ENCODE data around the gene TRPM3. TPM values are rescaled to one million over a fixed set of nuclear protein-coding genes. Genes with fewer than 3 reads are reported as not detected.

Gene TRPM3
- total and polyA plus RNA-seq, 2 of the 13 experiments (the other 11 are each of a cell fraction or from before 2014, with no cell fraction given) = not detected

GRCh38 chr9:70630971-70631370 is 490.4 kb downstream of the TRPM3 start:
- FAIRE-seq (no peak), ATAC-seq (no peak), DNase-seq (ENCODE audit: low spot score) (no peak)
- Histone ChIP-seq H4K20me1 (ENCODE audit: insufficient read depth, low read length) (no peaks in the 10 kb centered on the region), H3K9ac (ENCODE audit: insufficient read depth, low read depth, low read length) (no peak overlapping the region), H3K36me3 (replicated peaks in 1 of 2; ENCODE audit: control insufficient read depth in 1 of 2, insufficient read depth in 2 of 2, low read length in 2 of 2) (no peaks in the 10 kb centered on the region), H2AFZ (ENCODE audit: low read length) (no peak overlapping the region), H3K4me2 (ENCODE audit: low read depth, low read length) (no peak overlapping the region), H3K79me2 (ENCODE audit: insufficient read depth, low read length) (no peaks in the 10 kb centered on the region), H3K4me1 (ENCODE audit: insufficient read depth, low read length) (no peaks in the 10 kb centered on the region), H3K9me3 (ENCODE audit: low read length) (no peaks in the 10 kb centered on the region), H3K27ac (ENCODE audit: extremely low read length, insufficient read depth, low read length) (no peak overlapping the region), H3K4me3 (replicated peaks in 1 of 3; ENCODE audit: insufficient read depth in 1 of 3, low read depth in 2 of 3, low read length in 3 of 3) (no peak overlapping the region), H3K27me3 (ENCODE audit: control insufficient read depth in 1 of 2, insufficient read depth in 2 of 2, low read length in 2 of 2) (no peaks in the 10 kb centered on the region)
- in situ Hi-C loops (cut with HindIII; ENCODE audit: extremely low pct_ligation_motif_present, low pct_unique_long_range_greater_than_20kb) (no loop called here), intact Hi-C loops (cut with micrococcal nuclease; ENCODE audit: unreplicated experiment) (no loop called here)
- no TSS peak for BruUV-seq (replicated peaks)
- 46% methylated on average over 3 of the region's 3 CpGs for WGBS (ENCODE audit: low lambda C conversion rate)
- CTCF ChIA-PET (ENCODE audit: low intra/inter-chr PET ratio, low total read pairs) = no interaction called here
- POLR2A ChIA-PET = no interaction called here
- TF ChIP-seq ZNF781 (CRISPR knock-in tag; IDR thresholded peaks at IDR 0.05; ENCODE audit: borderline replicate concordance, not compliant biosample characterization) = no peak
- no peak for TF ChIP-seq KDM3A (CRISPR knock-in tag; IDR thresholded peaks at IDR 0.05; ENCODE audit: low read depth)
- no peak for TF ChIP-seq ZNF142 (CRISPR knock-in tag; IDR thresholded peaks at IDR 0.05)
- TF ChIP-seq, protein P1, sequence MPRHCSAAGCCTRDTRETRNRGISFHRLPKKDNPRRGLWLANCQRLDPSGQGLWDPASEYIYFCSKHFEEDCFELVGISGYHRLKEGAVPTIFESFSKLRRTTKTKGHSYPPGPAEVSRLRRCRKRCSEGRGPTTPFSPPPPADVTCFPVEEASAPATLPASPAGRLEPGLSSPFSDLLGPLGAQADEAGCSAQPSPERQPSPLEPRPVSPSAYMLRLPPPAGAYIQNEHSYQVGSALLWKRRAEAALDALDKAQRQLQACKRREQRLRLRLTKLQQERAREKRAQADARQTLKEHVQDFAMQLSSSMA (CRISPR knock-in tag; IDR thresholded peaks at IDR 0.05) = no peak
- no peak for TF ChIP-seq SMYD3 (CRISPR knock-in tag; IDR thresholded peaks at IDR 0.05)
- no peak for TF ChIP-seq SRY (CRISPR knock-in tag; IDR thresholded peaks at IDR 0.05)
- TF ChIP-seq ZNF784 (CRISPR knock-in tag; IDR thresholded peaks at IDR 0.05; ENCODE audit: borderline replicate concordance) = no peak
- TF ChIP-seq BRD4 (CRISPR knock-in tag; IDR thresholded peaks at IDR 0.05) = no peak
- no peak for TF ChIP-seq ZNF724P (CRISPR knock-in tag; IDR thresholded peaks at IDR 0.05; ENCODE audit: borderline replicate concordance)
- TF ChIP-seq, protein P2, sequence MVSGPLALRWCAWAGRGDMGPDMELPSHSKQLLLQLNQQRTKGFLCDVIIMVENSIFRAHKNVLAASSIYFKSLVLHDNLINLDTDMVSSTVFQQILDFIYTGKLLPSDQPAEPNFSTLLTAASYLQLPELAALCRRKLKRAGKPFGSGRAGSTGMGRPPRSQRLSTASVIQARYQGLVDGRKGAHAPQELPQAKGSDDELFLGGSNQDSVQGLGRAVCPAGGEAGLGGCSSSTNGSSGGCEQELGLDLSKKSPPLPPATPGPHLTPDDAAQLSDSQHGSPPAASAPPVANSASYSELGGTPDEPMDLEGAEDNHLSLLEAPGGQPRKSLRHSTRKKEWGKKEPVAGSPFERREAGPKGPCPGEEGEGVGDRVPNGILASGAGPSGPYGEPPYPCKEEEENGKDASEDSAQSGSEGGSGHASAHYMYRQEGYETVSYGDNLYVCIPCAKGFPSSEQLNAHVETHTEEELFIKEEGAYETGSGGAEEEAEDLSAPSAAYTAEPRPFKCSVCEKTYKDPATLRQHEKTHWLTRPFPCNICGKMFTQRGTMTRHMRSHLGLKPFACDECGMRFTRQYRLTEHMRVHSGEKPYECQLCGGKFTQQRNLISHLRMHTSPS (CRISPR knock-in tag; IDR thresholded peaks at IDR 0.05; ENCODE audit: low read depth) = no peak
- no peak for TF ChIP-seq ZNF776 (CRISPR knock-in tag; IDR thresholded peaks at IDR 0.05)
- TF ChIP-seq PAWR (CRISPR knock-in tag; IDR thresholded peaks at IDR 0.05; ENCODE audit: borderline replicate concordance) = no peak
- no peak for TF ChIP-seq ZNF788 (CRISPR knock-in tag; IDR thresholded peaks at IDR 0.05; ENCODE audit: borderline replicate concordance)
- no peak for TF ChIP-seq ZNF282 (IDR thresholded peaks at IDR 0.05; ENCODE audit: partially characterized antibody)
- no peak for TF ChIP-seq FOXK1 (CRISPR knock-in tag; IDR thresholded peaks at IDR 0.05; ENCODE audit: borderline replicate concordance, low read depth)
- TF ChIP-seq RBAK (CRISPR knock-in tag; IDR thresholded peaks at IDR 0.05) = no peak

Measured in HepG2 (cell line).